Measurements from ENCODE around the gene SIGLEC14.
"Not testable (repeated sequence)": the region's sequence is repeated elsewhere in the genome, so short reads cannot be mapped to it uniquely, and the experiment has no call there.

SIGLEC14 gene

DNA sequence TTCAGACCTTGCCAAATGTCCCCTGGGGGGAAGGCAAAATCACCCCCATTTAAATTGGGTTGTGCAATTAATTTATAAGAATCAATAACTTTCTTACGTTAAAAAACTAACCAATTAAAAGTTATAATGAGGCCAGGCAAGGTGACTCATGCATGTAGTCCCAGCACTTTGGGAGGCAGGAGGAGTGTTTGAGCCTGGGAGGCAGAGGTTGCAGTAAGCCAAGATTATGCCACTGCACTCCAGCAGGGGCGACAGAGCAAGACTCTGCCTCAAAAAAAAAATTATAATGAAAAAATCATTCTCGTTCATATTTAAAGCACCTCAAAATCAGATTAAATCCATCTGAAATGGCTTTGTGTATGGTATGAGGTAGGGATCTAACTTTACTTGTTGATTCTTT lies 18.4 kb upstream of the SIGLEC14 start:
- DNase-seq, result no peak

GRCh38 chr19:51664131-51664530 lies 17.5 kb upstream of the SIGLEC14 start:
- no peak for DNase-seq

- no peak for DNase-seq
Observed at GRCh38 chr19:51663650-51664049, 17.0 kb upstream of the SIGLEC14 start.

- DNase-seq, result no peak
Observed at GRCh38 chr19:51660975-51661600, 14.5 kb upstream of the SIGLEC14 start.

- DNase-seq, result no peak
Observed at GRCh38 chr19:51654783-51655182, 8.2 kb upstream of the SIGLEC14 start.

DNA sequence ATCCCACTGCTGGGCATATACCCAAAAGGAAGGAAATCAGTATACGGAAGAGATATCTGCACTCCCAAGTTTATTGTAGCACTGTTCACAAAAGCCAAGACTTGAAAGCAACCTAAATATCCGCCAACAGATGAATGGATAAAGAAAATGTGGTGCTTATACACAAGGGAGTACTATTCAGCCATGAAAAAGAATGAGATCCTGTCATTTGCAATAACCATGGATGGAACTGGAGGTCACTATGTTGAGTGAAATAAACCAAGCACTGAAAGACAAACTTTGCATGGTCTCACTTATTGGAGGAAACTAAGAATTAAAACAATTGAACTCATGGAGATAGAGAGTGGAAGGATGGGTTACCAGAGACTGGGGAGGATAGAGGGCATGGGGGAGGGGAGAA lies 6.5 kb upstream of the SIGLEC14 start:
- DNase-seq, result no peak

DNA sequence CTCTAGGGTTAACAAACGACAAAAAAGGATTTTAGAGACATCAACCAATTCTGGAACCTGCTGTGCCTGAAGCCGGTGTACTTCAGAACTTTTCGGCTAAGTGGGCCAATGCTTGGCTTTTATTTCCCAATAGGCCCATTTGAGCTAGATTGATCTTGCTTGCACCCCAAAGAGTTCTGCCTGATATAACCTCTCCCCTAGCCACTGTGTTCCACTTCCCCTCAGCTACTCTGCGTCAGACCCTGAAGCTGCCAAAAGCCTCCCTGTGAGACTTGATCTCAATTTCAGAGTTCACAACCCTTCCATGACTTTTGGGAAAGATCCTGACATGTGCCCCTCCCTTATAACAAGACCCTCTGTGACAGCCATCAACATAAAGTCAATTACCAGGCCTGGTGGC lies 5.6 kb upstream of the SIGLEC14 start:
- no peak for DNase-seq

GRCh38 chr19:51651216-51651846 lies 4.7 kb upstream of the SIGLEC14 start:
- no peak for DNase-seq

DNA sequence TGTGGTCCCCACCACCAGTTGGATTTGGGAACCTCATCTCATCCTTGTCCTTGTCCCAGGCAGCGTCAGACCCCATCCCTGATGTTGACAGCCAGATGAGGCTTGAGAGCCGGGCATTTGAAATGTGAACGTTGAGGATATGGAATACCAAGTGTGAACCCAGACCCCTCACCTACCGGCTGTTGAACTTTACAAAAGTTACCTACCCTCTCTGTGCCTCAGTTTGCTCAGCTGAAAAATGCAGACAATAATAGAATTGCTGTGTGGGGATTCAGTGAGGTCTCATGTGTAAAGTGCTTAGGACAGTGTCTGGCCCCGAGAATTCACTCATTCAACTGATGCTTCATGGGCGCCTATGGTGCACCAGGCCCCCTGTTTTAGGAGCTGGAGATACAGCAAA lies 693 bp upstream of the SIGLEC14 start:
- DNase-seq, result no peak

DNA sequence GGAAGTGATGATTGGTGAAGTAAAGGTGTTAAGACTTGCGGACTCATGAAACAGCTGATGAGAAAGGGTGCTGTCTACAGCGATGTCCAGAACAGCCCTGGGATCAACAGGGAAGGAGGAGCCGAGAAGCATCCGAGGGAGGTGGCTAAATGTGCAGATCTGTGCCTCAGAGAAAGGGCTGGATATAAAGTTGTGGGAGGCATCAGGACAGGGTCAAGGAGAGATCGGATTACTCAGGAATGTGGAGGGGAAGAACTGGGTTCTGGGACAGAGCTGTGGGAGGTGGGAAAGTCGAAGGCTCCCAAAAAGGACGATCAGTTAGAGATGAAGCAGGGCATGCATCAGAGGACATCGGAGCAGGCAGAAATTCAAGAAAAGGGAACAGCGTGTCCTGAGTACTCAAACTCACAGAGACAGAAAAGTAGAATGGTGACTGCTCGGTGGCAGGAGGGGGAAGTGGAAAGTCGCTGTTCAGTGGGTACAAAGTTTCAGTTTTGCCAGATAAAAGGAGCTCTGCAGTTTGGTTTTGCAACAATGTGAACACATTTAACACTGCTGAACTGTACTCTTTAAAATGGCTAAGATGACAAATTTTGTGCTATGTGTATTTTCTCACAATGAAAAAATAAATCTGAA lies 1.9 kb downstream of the SIGLEC14 start:
- no peak for DNase-seq

DNA sequence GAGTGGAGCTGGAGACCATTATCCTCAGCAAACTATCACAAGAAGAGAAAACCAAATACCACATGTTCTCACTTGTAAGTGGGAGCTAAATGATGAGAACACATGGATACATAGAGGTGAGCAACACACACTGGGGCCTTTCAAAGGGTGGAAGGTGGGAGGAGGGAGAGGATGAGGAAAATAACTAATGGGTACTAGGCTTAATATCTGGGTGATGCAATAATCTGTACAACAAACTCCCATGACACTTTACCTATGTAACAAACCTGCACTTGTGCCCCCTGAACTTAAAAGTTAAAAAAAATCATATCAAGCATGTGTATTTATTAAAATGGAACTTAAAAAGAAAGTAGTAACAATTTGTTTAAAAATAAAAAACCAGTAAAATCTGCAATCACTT lies 5.0 kb downstream of the SIGLEC14 start:
- no peak for DNase-seq

DNA sequence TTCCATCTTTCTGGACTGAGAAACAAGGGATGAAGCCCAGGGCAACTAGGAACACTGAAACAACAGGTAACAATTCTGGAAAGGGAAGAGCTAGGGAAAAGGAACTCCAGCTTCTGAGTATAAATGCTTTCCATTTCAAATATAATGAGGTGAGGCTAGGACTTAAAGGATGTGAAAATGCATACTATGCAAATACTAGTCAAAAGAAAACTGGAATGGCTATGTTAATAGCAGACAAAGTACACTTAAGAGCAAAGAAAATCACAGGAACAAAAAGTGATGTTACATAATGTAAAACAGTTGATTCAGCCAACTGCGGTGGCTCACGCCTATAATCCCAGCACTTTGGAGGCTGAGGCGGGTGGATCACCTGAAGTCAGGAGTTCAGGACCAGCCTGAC lies 6.2 kb downstream of the SIGLEC14 start:
- DNase-seq, result no peak

- no peak for DNase-seq
Observed at GRCh38 chr19:51639916-51640315, 6.7 kb downstream of the SIGLEC14 start.

DNA sequence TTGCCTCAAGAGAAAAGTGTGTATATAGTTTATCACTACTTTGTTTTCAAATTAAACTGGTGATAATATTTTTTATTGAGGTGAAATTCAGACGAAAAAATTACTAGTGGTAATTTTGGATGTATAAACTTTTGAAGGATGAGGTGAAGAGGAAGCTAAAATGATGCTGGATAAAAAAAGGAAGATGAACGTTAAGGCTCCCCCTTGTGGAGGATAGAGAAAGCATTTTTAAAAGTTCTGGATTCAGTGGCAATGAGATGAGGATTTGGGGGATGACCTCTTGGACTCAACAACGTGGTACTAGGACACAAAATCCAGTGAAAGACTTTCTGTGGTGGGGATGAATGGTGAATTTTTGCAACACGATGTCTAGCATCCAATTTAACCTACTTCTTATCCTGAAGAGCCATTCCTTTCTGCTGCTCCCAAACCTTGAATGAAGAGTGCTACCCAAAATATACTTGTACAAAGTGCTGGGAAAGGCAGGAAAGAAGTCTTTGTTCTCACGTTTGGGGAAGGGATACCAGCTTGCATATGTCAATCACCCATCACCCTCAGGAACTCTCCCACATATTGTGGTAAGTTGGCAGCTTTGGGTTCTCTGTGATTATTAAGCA lies 9.2 kb downstream of the SIGLEC14 start:
- no peak for DNase-seq

DNA sequence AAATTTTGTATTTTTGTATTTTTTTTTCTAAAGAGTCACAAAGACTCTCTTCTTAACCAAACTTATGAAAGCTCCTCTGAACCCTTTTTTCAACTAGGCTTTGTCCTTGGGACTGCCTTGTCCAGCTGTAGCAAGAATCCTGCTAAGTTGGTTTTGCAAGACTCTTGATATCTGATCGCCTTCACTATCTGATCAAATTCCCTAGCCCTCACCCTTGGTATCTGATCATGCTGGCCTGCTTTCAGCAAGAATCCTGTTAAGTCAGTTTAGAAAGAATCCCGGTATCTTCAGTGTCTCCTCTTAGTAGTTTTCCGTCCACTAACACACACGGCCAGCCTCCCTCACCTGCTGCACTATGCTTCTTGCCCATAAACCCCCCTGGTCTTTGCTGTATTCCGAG lies 14.5 kb downstream of the SIGLEC14 start:
- no peak for DNase-seq

GRCh38 chr19:51630315-51630714 lies 16.3 kb downstream of the SIGLEC14 start, which contains the start of gene SIGLEC5:
TSS of gene SIGLEC5 (minus strand) at chr19:51630401. CDS start at chr19:51630335, 66 bp downstream.
- not testable (repeated sequence) for DNase-seq

DNA sequence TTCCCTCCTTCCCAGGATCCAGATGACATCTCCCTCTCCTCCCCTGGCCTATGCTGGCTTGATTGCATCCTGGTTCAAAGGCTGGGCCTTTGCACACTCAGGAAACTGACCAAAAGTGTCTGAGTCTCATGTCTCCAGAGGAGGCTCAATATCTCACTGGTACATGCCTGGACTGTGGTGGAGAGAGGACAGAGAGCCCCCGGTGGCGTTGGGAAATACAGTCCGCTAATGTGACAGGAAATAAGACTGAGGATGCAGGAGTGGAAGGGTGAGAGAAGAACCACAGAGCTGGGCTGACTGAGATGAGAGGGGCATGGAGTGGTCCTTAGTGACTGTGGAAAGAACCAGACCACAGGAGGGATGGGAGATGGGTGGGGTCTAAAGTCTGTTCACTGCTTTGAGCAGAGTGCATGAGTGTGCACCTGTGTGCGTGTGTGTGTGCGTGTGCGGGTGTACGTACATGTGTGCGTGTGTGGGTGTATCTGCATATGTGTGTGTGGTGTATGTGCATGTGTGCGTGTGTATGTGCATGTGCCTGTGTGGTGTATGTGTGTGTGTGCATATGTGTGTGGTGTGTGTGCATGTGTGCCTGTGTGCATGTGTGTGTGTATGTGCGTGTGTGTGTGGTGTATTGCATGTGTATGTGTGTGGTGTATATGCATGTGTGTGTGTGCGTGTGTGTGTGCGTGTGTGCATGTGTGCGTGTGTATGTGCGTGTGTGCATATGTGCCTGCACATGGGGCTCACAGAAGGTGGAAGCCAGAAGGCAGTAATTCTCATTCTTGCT lies 18.3 kb downstream of the SIGLEC14 start:
- no peak for DNase-seq

- no peak for DNase-seq
Observed at GRCh38 chr19:51627491-51628138, 19.0 kb downstream of the SIGLEC14 start.

DNA sequence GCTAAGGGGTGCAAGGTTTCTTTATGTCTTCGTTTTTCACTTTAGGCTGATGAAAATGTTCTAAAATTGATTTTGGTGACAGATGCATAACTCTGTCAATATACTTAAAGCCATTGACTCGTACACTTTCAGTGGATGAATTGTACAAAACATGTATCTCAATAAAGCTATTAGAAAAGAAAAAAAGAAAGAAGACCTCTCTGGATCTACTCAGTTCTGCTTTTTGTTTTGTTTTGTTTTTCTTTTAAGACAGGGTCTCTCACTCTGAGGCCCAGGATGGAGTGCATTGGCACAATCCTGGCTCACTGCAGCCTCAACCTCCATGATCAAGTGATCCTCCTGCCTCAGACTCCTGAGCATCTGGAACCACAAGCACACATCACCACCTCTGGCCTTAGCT lies 19.9 kb downstream of the SIGLEC14 start:
- DNase-seq, result no peak

- no peak for DNase-seq
Observed at GRCh38 chr19:51621178-51621577, 25.4 kb downstream of the SIGLEC14 start.

DNA sequence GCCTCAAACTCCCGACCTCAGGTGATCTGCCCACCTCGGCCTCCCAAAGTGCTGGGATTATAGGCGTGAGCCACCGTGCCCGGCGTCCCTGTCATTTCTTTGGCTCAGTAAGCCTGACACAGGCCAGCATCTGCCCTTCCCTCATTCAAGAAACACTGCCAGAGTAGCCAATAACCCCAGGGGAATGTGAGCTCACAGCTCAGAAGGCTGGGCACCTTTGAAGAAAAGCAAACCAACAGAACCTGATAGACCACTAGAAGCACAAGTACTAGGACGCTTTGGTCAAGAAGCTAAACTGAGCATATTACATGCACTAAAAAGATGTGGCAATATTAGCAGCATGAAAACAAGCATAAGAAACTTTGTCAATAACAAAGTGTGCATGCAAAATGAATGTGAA lies 30.6 kb downstream of the SIGLEC14 start:
- DNase-seq, result no peak

DNA sequence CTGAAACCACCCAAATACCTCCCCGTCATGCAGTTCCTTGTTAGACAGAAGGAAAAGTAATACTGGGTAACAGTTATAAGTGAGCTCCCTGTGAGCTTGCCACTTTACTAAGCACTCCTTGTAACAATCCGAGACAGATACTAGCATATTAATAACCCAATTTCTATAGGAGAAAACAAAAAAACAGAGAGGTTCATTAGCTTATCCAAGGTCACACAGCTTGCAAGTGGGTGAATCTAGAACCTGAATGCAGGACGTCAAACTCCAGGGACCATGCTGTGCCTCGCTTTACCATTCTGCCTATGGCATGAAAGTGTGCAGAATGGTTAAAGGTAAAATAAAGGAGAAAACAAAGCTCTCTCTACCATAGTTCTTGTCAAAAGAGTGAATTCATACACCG lies 31.8 kb downstream of the SIGLEC14 start:
- DNase-seq, result no peak

GRCh38 chr19:51610576-51610975 lies 36.0 kb downstream of the SIGLEC14 start:
- DNase-seq, result no peak
